Muscle layer of duodenum (tissue), 2 donors: ENCODE results near the gene PEMT.
"Not testable (repeated sequence)": the region's sequence is repeated elsewhere in the genome, so short reads cannot be mapped to it uniquely, and the experiment has no call there.

ENCODE experiments used
- H3K27ac ChIP-seq: one replicate; pipeline ENCODE4 v1.7.0; 2013; ENCODE audit warnings: mild to moderate bottlenecking, low read length
- H3K27me3 ChIP-seq: one replicate; pipeline ENCODE4 v1.7.0; 2013; ENCODE audit warnings: low read depth, mild to moderate bottlenecking, control low read depth, low read length
- H3K36me3 ChIP-seq, 2 donors: one replicate each; pipeline ENCODE4 v1.7.0; 2013; ENCODE audit warnings: low read length in 2 of 2, control low read depth in 1 of 2, mild to moderate bottlenecking in 1 of 2; ENCODE audit not compliant: insufficient read depth in 2 of 2, control insufficient read depth in 1 of 2
- H3K4me1 ChIP-seq, 2 donors: one replicate each; pipeline ENCODE4 v1.7.0; 2013; ENCODE audit warnings: low read length in 2 of 2, mild to moderate bottlenecking in 2 of 2, control low read depth in 1 of 2, moderate library complexity in 1 of 2; ENCODE audit not compliant: insufficient read depth in 2 of 2, control insufficient read depth in 1 of 2
- H3K4me3 ChIP-seq, 2 donors: one replicate each; pipeline ENCODE4 v1.7.0; 2013; ENCODE audit warnings: low read length in 2 of 2, low read depth in 1 of 2, mild to moderate bottlenecking in 1 of 2
- H3K9me3 ChIP-seq, 2 donors: one replicate each; pipeline ENCODE4 v1.7.0; 2013; ENCODE audit warnings: low read length in 2 of 2, control low read depth in 1 of 2, mild to moderate bottlenecking in 1 of 2; ENCODE audit not compliant: control insufficient read depth in 1 of 2
- donor health status: healthy.

The PEMT gene

DNA sequence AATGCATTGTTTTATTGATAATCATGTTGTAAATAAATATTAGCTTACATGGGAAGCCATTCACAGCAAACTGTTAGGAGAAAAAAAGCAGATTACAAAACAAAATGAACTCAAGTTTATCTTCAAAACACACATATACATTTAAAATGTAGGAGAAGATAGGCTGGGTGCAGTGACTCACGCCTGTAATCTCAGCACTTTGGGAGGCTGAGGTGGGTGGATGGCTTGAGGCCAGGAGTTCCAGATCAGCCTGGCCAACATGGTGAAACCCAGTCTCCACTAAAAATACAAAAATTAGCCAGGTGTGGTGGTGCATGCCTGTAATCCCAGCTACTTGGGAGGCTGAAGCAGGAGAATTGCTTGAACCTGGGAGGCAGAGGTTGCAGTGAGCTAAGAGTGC is 125.6 kb downstream of the PEMT start:
- not testable (repeated sequence) for H3K27me3 ChIP-seq

DNA sequence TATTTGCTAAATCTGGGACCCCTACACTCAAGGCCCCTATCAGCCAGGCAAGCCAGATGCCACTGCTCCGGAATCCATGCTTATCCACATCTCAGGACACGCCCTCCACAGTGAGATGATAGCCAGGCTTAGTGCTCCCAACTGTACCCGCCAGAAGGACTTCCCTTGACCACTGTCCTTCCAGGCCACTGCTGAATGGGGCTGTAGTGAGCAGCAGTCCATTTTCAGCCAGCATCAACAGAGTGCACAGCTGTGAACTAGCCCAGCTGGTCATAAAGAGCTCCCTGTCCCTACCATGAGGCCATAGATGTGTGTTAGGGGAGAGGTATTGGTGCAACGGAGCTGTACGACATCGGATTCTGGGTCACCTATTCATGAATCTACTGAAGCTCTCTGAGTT is 127.7 kb downstream of the PEMT start:
- H3K4me3 ChIP-seq = no peak overlapping the region
- H3K9me3 ChIP-seq = no peaks in the 10 kb centered on the region
- H3K36me3 ChIP-seq = no peaks in the 10 kb centered on the region
- no peaks in the 10 kb centered on the region for H3K27me3 ChIP-seq
- no peaks in the 10 kb centered on the region for H3K4me1 ChIP-seq
- no peak overlapping the region for H3K27ac ChIP-seq

More for the DNA sequence above, 125.6 kb downstream of the PEMT start:
- H3K9me3 ChIP-seq, H3K27ac ChIP-seq, H3K36me3 ChIP-seq, H3K4me3 ChIP-seq, H3K4me1 ChIP-seq: not testable (repeated sequence)

DNA sequence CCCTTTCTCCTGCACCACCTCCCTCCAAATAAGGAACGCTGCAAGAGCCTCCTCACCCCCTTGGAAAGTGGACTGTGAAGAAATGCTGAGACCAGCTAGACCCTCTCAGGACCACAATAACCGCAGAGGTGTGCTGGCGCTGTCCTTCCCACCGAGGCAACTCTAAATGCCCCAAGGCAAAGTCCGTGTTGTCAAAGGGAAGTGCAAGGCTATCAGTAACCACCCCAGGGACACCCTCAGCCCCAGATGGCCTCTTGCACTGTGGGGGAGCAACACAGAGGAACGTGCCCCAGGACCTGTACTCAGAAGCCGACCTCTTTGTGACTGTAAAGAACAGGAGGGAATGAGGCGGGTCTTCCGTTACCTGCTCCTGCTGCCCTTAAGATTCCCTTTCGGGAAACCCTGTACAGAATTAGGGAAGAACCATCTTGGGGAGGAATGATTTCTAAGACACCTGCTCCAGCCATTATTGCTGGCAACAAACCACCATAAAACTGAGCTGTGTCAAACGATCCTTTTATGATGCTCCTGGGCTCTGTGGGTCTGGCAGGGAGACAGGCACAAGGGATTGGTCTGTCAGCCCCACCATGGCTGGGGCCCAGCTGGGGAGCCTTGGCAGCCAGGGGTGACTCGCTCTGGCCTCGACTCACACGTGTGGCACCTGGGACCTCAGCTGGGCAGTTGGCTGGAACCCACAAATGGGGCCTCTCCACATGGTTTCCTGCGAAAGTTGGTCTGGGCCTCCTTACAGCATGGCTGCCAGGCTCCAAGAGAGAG is 129.3 kb downstream of the PEMT start:
- Histone ChIP-seq H3K4me3 (no peak overlapping the region), H3K27ac (no peak overlapping the region)

DNA sequence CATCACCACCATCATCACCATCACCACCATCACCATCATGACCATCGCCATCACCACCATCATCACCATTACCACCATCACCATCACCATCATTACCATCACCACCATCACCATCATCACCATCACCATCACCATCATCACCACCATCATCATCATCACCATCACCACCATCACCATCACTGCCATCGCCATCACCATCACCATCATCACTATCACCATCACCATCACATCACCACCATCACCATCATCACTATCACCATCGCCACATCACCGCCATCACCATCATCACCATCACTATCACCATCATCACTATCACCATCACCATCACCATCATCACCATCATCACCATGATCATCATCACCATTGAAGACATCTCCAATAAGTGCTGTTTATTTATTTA is 131.5 kb downstream of the PEMT start:
- Histone ChIP-seq H3K36me3 (no peaks in the 10 kb centered on the region), H3K4me3 (no peak overlapping the region), H3K9me3 (no peaks in the 10 kb centered on the region), H3K27me3 (no peaks in the 10 kb centered on the region), H3K4me1 (no peaks in the 10 kb centered on the region), H3K27ac (no peak overlapping the region)

More for the DNA sequence above, 129.3 kb downstream of the PEMT start:
- H3K36me3 ChIP-seq = no peaks in the 10 kb centered on the region
- H3K4me1 ChIP-seq = no peaks in the 10 kb centered on the region
- no peaks in the 10 kb centered on the region for H3K27me3 ChIP-seq
- H3K9me3 ChIP-seq = no peaks in the 10 kb centered on the region

DNA sequence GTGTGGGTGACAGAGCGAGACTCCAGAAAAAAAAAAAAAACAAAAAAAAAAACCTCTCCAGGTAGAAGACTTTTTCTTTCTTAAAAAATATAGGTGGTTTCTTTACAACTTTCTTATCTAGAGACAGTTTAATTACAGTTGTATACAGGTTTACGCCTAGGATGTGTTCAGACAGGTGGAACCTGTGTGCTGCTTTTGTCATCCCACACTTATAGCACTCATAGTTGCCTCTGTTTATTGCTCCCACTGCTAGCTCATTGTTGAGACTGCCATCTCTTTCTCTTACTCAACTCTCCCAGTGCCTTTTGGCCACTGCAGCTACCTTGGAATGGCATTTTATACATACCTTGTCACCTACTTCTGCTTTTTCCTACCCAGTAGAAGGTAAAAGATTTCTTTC is 133.8 kb downstream of the PEMT start:
- H3K27me3 ChIP-seq = no peaks in the 10 kb centered on the region

DNA sequence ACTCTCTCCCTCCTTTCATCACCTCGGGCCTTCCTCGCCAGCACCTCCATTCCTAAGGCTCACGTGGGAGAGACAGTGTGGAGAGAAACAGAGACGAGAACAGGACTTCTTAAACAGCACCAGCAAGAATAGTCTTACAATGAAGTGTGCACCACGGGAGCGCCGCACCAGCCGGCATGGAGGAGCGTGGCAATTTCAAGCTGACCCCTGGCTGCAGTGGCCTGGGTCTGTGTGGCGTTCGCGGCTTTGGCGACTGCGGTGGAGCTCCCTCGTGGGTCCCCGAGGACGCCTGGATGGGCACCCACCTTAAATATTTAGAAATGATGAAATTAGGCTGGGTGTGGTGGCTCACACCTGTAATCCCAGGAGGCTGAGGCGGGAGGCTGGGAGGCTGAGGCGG is 135.3 kb downstream of the PEMT start:
- Histone ChIP-seq H3K9me3 (no peaks in the 10 kb centered on the region), H3K4me3 (no peak overlapping the region), H3K4me1 (no peaks in the 10 kb centered on the region), H3K27ac (no peak overlapping the region), H3K36me3 (no peaks in the 10 kb centered on the region), H3K27me3 (no peaks in the 10 kb centered on the region)

More for the DNA sequence above, 133.8 kb downstream of the PEMT start:
- no peaks in the 10 kb centered on the region for H3K4me1 ChIP-seq
- no peak overlapping the region for H3K4me3 ChIP-seq
- H3K36me3 ChIP-seq = no peaks in the 10 kb centered on the region
- H3K27ac ChIP-seq = no peak overlapping the region
- no peaks in the 10 kb centered on the region for H3K9me3 ChIP-seq
